ENCODE measurements around the gene MRPS24.

MRPS24 gene

DNA sequence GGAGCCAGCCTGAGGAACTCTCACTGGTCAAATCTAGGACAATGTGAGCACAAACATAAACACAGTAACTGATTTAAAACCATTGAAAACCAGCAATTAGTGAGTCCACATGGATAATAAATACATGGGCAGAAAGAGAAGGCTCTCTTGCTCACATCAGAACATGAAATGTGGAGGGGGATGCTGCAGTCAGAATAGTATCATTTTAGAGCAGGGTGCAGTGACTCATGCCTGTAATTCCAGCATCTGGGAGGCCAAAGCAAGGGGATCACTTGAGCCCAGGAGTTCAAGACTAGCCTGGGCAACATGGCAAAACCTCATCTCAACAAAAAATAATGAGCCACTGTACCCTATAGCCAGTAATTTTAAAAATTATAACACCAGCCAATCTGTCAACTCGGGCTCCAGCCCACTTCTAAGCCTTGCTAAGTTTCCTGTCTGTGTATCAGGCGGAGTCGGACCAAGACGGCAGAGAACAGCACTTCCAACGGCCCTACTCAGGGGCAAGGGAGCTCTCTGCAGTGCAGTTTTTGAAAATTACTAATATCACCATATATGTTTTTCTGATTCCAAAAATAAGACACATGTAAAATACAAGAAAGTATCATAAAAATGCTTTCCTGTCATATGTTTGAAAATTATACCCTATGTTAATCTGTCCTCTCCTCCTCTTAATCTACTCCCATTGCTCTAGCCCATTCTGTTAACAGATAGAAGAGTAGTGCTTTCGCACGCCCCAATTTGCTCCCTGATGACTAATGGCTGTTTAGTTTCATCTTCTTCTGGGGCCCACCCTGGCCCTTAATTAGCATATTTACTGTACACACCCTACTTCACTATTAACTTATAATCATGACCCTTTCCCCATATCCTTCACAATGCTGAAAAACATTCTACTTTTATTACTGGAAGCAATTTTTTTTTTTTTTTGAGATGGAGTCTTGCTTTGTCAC is 20.0 kb upstream of the MRPS24 start:
- Histone ChIP-seq H3K9me3 (ENCODE audit: control insufficient read depth, insufficient read depth, low read length) (no peaks in the 10 kb centered on the region), H3K9ac (ENCODE audit: low read depth, low read length) (no peak overlapping the region), H3K4me1 (ENCODE audit: insufficient read depth, low read length) (0 out of 2 replicates have a peak, but pooled peaks cover 5% of the 10 kb centered on the region), H3K36me3 (ENCODE audit: insufficient read depth, low read length) (no peaks in the 10 kb centered on the region)

DNA sequence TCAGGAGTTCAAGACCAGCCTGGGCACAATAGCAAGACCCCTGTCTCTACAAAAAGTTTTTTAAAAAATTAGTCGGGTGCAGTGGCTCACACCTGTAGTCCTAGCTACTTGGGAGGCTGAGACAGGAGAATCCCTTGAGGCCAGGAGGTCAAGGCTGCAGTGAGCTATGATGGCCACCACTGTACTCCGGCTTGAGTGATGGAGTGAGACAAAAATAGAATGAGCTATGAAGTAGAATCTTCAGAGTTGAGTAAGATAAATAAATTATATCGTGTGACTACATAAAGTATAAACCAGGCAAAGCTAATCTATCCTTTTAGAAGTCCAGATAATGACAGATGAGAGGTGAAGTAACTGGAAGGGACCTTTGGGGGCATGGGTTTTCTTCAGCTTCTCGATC is 15.3 kb upstream of the MRPS24 start:
- Histone ChIP-seq H3K36me3 (ENCODE audit: insufficient read depth, low read length) (peaks cover 4% of the 10 kb centered on the region), H3K9ac (ENCODE audit: low read depth, low read length) (no peak overlapping the region), H3K4me1 (ENCODE audit: insufficient read depth, low read length) (peaks cover 17% of the 10 kb centered on the region), H3K9me3 (ENCODE audit: control insufficient read depth, insufficient read depth, low read length) (no peaks in the 10 kb centered on the region)

DNA sequence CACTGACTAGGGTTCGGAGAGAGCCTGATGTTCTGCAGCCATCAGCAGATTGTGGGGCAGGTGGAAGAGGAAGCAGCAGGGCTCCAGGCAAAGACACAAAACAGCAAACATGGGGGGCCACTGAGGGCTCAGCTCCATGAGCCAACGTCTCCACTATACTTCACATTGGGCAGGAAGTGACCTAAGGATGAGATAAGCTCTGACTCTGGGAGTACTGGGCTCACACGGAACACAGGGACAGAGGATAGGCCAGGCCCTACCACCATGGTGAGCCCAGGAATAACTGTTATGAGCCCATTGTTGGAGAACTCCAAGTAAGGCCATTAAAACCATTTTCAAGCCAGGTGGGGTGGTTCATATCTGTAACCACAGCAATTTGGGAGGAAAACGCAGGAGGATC is 14.9 kb upstream of the MRPS24 start:
- Histone ChIP-seq H3K4me1 (ENCODE audit: insufficient read depth, low read length) (peaks cover 13% of the 10 kb centered on the region), H3K9ac (ENCODE audit: low read depth, low read length) (no peak overlapping the region), H3K9me3 (ENCODE audit: control insufficient read depth, insufficient read depth, low read length) (no peaks in the 10 kb centered on the region), H3K36me3 (ENCODE audit: insufficient read depth, low read length) (peaks cover 4% of the 10 kb centered on the region)

DNA sequence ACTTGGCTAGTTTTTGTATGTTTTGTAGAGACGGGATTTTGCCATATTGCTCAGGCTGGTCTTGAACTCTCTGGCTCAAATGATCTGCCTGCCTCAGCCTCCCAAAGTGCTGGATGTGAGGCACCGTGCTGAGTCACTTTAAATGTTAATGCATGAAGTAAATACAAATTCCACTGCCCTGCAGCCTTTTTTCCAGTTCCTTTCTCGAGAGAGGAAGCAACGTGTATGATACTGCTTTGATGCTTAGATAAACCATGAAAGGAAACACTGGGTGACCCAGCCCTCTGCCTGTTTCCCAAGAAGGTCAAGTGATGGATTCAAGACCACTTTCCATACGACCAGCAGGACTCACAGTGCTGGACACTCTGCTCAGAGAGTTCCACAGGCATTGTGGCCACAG is 11.3 kb upstream of the MRPS24 start:
- Histone ChIP-seq H3K36me3 (ENCODE audit: insufficient read depth, low read length) (peaks cover 4% of the 10 kb centered on the region), H3K9ac (ENCODE audit: low read depth, low read length) (no peak overlapping the region), H3K9me3 (ENCODE audit: control insufficient read depth, insufficient read depth, low read length) (no peaks in the 10 kb centered on the region), H3K4me1 (ENCODE audit: insufficient read depth, low read length) (peaks cover 12% of the 10 kb centered on the region)

DNA sequence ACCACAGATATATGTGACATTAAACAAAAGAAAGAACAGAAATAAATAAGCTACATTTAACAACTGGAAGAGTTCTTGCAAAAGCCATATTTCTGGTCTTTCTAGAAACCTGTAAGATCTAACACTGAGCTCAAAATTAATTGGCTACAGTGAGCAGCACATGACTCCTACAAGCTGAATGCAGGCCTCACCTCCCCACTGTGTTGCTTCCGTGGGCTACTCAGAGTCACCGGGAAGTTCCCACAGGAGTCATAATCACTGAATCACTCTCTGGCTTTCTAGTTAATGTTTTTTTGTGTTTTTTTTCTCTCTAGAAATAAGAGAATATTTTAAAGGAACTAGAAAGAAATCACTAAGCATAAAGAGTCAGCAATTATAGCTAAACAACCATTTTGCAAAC is 10.2 kb upstream of the MRPS24 start:
- Histone ChIP-seq H3K9me3 (ENCODE audit: control insufficient read depth, insufficient read depth, low read length) (no peaks in the 10 kb centered on the region), H3K4me1 (ENCODE audit: insufficient read depth, low read length) (peaks cover 12% of the 10 kb centered on the region), H3K36me3 (ENCODE audit: insufficient read depth, low read length) (peaks cover 4% of the 10 kb centered on the region), H3K9ac (ENCODE audit: low read depth, low read length) (no peak overlapping the region)

DNA sequence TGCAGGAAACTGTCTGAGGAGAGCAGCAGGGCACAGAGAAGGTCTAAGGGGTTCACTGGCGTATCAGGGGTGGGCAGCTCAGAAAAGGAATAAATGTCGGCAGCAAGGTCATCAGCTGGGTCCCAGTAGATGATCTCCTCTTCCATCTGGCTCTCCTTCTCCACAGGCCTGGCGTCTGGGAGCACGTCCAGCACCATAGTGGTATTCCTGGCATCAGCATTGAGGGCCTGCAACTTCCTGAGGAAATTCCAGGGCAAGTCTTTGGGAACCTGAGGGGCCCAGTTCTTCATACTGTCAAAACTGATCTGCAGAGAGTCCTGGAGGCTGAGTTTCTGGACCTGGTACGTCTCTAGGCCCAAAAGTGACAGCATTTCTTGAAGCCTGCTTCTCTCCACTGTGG is 9.6 kb upstream of the MRPS24 start:
- H3K9ac ChIP-seq (ENCODE audit: low read depth, low read length): no peak overlapping the region
- H3K36me3 ChIP-seq (ENCODE audit: insufficient read depth, low read length): peaks cover 4% of the 10 kb centered on the region
- peaks cover 12% of the 10 kb centered on the region for H3K4me1 ChIP-seq (ENCODE audit: insufficient read depth, low read length)
- no peaks in the 10 kb centered on the region for H3K9me3 ChIP-seq (ENCODE audit: control insufficient read depth, insufficient read depth, low read length)

- no peak overlapping the region for H3K9ac ChIP-seq (ENCODE audit: low read depth, low read length)
- H3K36me3 ChIP-seq (ENCODE audit: insufficient read depth, low read length): peaks cover 4% of the 10 kb centered on the region
- no peaks in the 10 kb centered on the region for H3K9me3 ChIP-seq (ENCODE audit: control insufficient read depth, insufficient read depth, low read length)
- peaks cover 12% of the 10 kb centered on the region for H3K4me1 ChIP-seq (ENCODE audit: insufficient read depth, low read length)
Measured at GRCh38 chr7:43877968-43878864, 8.9 kb upstream of the MRPS24 start.

DNA sequence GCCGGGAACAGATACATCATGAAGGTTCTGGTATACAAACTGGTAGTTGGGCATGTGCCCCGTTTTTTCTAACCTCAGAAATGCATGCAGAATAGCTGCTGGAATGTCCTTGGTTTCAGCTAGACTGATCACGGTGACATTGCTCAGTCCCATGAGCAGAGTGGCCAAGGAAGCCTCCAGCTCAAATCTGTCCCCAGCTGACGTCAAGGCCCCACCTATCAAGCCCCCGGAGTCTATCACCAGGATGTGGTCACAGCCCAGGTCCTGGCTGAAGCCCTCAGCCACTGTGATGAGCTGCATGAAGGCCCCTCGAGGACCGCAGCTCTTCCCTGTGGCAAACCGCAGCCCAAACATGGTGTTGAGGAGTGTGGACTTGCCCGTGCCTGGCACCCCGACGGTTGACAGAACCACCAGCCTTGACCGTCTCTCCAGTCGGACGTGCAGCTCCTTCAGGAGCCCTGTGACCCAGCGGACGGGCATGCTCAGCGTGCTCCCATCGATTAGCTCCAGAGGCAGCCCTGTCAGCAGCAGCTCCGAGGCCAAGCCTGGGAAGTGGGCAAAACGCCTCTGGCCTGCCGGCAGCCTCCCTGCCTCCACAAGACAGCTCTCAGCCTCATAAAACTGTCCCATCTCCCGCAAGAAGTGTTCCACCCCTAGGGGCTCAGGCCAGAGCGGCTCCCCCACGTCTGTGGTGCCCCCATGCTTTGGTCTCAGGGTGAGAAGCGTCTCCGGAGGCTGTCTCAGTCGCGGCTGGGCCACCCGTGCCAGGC is 7.8 kb upstream of the MRPS24 start:
- Histone ChIP-seq H3K9ac (ENCODE audit: low read depth, low read length) (no peak overlapping the region), H3K4me1 (ENCODE audit: insufficient read depth, low read length) (peaks cover 16% of the 10 kb centered on the region), H3K9me3 (ENCODE audit: control insufficient read depth, insufficient read depth, low read length) (no peaks in the 10 kb centered on the region), H3K36me3 (ENCODE audit: insufficient read depth, low read length) (peaks cover 4% of the 10 kb centered on the region)

DNA sequence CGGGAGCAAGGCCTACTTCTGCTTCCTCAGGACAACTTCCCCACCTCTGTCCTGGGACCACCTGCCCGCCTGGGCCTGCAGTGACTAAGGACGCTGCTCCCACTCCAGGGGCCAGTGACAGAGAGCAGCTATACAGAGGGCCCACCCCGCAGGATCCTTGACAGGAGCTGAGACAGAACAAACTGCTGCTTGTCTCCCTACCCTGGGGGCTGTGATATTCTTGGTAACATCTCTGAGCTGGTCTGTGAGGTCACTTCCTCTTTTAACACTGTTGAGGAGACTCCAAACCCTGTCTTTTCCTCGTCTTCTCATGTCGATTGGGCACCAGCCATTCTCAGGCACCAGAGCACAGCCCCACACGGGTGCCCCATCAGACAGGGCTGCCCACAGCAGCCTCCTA is 6.9 kb upstream of the MRPS24 start:
- Histone ChIP-seq H3K9me3 (ENCODE audit: control insufficient read depth, insufficient read depth, low read length) (no peaks in the 10 kb centered on the region), H3K4me1 (ENCODE audit: insufficient read depth, low read length) (peaks cover 21% of the 10 kb centered on the region), H3K36me3 (ENCODE audit: insufficient read depth, low read length) (peaks cover 4% of the 10 kb centered on the region; the same call in 1 of the 2 replicates), H3K9ac (ENCODE audit: low read depth, low read length) (no peak overlapping the region)

GRCh38 chr7:43873300-43873699 is 4.0 kb upstream of the MRPS24 start:
- H3K4me1 ChIP-seq (ENCODE audit: insufficient read depth, low read length): peaks cover 20% of the 10 kb centered on the region
- H3K9me3 ChIP-seq (ENCODE audit: control insufficient read depth, insufficient read depth, low read length): no peaks in the 10 kb centered on the region
- H3K9ac ChIP-seq (ENCODE audit: low read depth, low read length): no peak overlapping the region
- no peaks in the 10 kb centered on the region for H3K36me3 ChIP-seq (ENCODE audit: insufficient read depth, low read length)

DNA sequence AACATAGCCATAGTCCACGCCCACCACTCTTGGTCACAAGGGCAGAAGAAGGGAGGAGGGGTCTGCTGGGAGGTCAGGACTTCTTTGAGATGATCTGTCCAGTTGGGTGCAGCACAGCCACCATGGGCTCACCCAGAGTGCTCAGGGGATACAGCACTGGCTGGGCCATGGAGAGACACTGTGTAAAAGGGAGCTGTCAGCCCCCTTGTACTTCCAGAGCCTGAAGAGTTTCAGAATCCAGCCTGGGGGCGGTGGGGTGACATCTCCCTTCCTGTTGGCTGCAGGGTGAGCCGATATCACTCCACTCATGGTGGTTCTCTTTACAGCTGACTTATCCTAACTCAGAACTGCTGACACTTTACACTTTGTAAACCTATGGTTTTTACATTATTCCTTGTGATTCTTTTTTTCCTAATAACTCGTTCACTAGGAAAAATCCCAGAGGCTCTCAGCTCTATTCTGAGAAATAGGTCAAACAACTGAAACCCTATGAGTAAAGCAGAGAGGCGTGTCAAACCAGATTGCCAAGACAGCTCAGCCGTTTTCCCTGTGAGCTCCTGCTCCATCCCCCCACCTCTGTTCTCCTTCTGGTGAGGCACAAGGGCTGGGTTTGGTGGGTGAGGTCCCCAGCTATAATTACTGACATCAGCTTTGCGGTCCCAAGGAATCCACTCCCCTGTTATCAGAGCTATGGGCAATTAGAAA is 3.2 kb upstream of the MRPS24 start:
- H3K4me1 ChIP-seq (ENCODE audit: insufficient read depth, low read length): peaks cover 20% of the 10 kb centered on the region
- no peaks in the 10 kb centered on the region for H3K9me3 ChIP-seq (ENCODE audit: control insufficient read depth, insufficient read depth, low read length)
- H3K9ac ChIP-seq (ENCODE audit: low read depth, low read length): no peak overlapping the region
- H3K36me3 ChIP-seq (ENCODE audit: insufficient read depth, low read length): no peaks in the 10 kb centered on the region

DNA sequence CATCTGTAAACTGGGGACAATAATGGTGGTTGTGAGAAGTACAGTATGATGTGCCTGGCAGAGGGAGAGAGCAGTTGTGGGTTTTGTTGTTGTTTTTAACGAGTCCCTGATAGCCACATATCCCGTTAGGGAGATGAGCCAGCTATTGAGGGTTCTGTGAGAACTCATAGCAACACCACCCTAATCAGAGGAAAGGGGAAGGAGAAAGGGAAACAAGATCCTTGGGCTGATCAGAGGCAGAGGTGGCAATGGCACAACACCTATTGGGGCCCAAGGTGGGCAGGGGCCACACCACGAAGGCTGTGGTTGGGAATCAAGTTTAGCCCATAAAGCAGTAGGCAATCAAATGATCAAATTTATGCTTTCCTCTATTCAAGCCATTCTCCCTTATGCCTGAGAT is 1.7 kb upstream of the MRPS24 start:
- H3K9ac ChIP-seq (ENCODE audit: low read depth, low read length): no peak overlapping the region
- peaks cover 4% of the 10 kb centered on the region for H3K36me3 ChIP-seq (ENCODE audit: insufficient read depth, low read length)
- H3K9me3 ChIP-seq (ENCODE audit: control insufficient read depth, insufficient read depth, low read length): no peaks in the 10 kb centered on the region
- peaks cover 20% of the 10 kb centered on the region for H3K4me1 ChIP-seq (ENCODE audit: insufficient read depth, low read length)

DNA sequence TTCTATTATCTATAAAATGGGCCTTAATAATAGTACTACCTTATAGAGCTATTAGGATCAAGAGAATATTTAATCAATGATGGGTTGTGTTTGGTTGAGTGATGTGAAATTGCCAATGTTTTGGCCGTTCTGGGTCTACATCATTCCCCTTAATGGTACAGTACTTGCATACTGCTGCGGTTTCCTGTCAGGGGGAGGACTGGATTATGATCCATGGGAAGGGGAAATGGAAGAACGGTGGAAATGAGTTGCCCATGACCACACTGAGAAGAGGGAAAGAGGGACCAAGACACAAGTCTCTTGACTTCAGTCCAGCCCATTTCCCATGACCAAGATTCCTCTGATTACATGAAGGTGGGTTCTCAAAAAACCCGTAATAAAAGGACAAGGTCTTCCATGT is 999 bp upstream of the MRPS24 start:
- peaks cover 4% of the 10 kb centered on the region for H3K36me3 ChIP-seq (ENCODE audit: insufficient read depth, low read length)
- no peaks in the 10 kb centered on the region for H3K9me3 ChIP-seq (ENCODE audit: control insufficient read depth, insufficient read depth, low read length)
- H3K9ac ChIP-seq (ENCODE audit: low read depth, low read length): peak overlapping the region; percentile 74; the same call in 1 of the 2 replicates
- H3K4me1 ChIP-seq (ENCODE audit: insufficient read depth, low read length): peaks cover 20% of the 10 kb centered on the region
